Measurements from ENCODE around the gene TGM2.

Gene TGM2

DNA sequence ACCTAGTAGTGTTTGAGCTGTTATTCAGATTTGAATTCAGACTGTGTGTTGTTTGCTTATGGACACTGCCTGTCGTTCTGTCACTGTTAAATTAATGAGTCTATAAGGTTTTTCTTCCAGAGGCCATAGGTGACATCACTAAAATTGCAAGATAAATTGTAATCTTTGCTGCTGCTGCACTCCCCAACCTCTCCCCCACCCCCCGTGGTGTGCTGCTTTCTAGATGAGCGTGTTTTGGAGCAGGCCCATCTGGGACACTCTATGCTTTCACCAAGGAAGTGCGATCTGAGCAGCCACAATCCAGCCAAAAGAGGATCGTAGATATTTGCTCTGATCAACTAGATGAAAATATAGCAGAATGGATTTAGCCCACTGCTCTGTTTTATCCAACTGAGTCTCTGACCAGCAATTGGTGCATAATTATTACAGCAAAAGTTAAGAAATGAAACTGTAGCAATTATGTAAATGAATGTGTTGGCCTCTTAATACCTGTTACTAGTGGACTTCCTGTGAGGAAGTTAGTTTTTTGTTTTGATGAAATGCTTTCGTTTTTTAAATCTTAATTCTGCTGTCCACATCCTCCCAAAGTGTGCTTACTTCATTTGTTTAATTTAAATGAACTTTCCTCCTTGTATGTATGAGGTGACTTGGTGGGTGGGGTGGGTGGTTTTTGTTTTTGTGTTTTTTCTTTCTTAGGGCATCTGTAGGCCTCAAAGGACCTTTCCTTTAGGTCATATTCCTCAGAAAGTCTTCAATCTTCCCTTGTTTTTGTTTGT lies 73.4 kb downstream of the TGM2 start:
- Histone ChIP-seq H3K9me3 (ENCODE audit: control insufficient read depth, insufficient read depth, low read length) (no peaks in the 10 kb centered on the region), H3K27ac (ENCODE audit: low read length) (no peak overlapping the region), H3K4me3 (ENCODE audit: low read length) (no peak overlapping the region), H3K27me3 (ENCODE audit: control insufficient read depth, insufficient read depth, low read length) (no peaks in the 10 kb centered on the region), H3K36me3 (ENCODE audit: control insufficient read depth, insufficient read depth, low read length) (peaks cover 6% of the 10 kb centered on the region; the same call in 1 of the 2 replicates), H3K4me1 (ENCODE audit: control insufficient read depth, insufficient read depth, low read length) (no peaks in the 10 kb centered on the region)
- no peak for DNase-seq (ENCODE audit: low read depth, low spot score)
- WGBS (ENCODE audit: insufficient coverage, insufficient read length): no CpG with 5 or more reads among the region's 6 CpGs

DNA sequence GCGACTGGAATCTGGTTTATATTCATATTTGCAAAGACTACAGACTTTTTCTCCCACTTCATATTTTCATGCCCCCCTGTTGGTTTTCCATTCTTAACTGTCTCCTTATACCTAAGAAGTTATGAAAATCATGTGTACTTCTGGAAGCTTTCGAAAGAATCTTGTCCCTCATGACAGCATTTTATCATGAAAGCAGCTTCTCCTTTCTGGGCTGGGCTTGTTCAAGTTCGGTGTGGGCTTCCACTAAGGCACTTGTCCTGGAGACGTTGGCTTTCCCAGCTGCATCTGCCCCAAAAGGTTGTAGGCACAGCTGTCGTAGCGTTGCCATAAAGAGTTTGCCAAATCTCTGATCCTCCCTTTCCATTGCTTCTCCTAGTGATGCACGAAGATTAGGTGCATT lies 75.0 kb downstream of the TGM2 start:
- Histone ChIP-seq H3K9me3 (ENCODE audit: control insufficient read depth, insufficient read depth, low read length) (no peaks in the 10 kb centered on the region), H3K36me3 (ENCODE audit: control insufficient read depth, insufficient read depth, low read length) (peaks cover 6% of the 10 kb centered on the region; the same call in 1 of the 2 replicates), H3K27me3 (ENCODE audit: control insufficient read depth, insufficient read depth, low read length) (no peaks in the 10 kb centered on the region), H3K4me3 (ENCODE audit: low read length) (no peak overlapping the region), H3K4me1 (ENCODE audit: control insufficient read depth, insufficient read depth, low read length) (no peaks in the 10 kb centered on the region), H3K27ac (ENCODE audit: low read length) (no peak overlapping the region)
- DNase-seq (ENCODE audit: low read depth, low spot score): no peak
- WGBS (ENCODE audit: insufficient coverage, insufficient read length): no CpG with 5 or more reads among the region's 7 CpGs

DNA sequence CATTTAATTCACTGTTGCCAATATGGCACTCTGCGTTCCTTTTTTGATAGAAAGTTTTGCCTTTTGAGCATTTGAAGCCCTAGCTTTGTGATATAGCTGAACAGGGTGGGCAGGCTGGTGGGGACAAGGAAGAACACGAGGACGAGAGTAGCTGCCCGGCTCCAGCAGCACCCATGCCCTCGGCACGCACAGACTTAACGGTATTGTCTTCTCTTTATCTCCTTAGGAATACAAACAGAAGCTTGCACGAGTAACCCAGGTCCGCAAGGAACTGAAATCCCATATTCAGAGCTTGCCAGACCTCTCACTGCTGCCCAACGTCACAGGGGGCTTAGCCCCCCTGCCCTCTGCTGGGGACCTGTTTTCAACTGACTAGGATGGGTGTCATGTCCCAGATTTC lies 75.6 kb downstream of the TGM2 start:
- no peak overlapping the region for H3K27ac ChIP-seq (ENCODE audit: low read length)
- no CpG with 5 or more reads among the region's 10 CpGs for WGBS (ENCODE audit: insufficient coverage, insufficient read length)
- H3K4me1 ChIP-seq (ENCODE audit: control insufficient read depth, insufficient read depth, low read length): no peaks in the 10 kb centered on the region
- H3K9me3 ChIP-seq (ENCODE audit: control insufficient read depth, insufficient read depth, low read length): no peaks in the 10 kb centered on the region
- H3K27me3 ChIP-seq (ENCODE audit: control insufficient read depth, insufficient read depth, low read length): no peaks in the 10 kb centered on the region
- DNase-seq (ENCODE audit: low read depth, low spot score): no peak
- no peak overlapping the region for H3K4me3 ChIP-seq (ENCODE audit: low read length)
- peaks cover 6% of the 10 kb centered on the region; the same call in 1 of the 2 replicates for H3K36me3 ChIP-seq (ENCODE audit: control insufficient read depth, insufficient read depth, low read length)

DNA sequence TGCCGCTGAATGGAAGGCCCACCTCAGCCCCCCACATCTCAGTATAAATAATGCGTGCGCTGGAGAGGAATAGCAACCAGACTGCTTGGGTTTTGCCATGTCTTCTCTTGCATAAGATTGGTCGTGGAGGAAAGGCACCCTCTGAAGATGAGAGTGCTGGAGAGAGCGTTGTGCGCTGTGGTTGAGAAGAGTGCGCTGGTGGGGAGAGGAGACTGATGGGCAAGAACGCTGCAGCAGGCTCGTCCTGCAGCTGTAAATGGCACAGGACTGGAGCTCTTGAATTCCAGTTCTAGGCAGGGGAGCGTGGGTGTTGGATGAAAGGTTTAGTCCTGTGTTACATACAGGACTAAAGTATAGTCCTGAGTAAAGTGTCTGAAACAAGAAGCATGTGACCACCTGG lies 80.0 kb downstream of the TGM2 start:
- H3K27ac ChIP-seq (ENCODE audit: low read length): no peak overlapping the region
- no CpG with 5 or more reads among the region's 10 CpGs for WGBS (ENCODE audit: insufficient coverage, insufficient read length)
- no peaks in the 10 kb centered on the region for H3K27me3 ChIP-seq (ENCODE audit: control insufficient read depth, insufficient read depth, low read length)
- peaks cover 3% of the 10 kb centered on the region; the same call in 1 of the 2 replicates for H3K36me3 ChIP-seq (ENCODE audit: control insufficient read depth, insufficient read depth, low read length)
- H3K4me3 ChIP-seq (ENCODE audit: low read length): no peak overlapping the region
- DNase-seq (ENCODE audit: low read depth, low spot score): no peak
- no peaks in the 10 kb centered on the region for H3K9me3 ChIP-seq (ENCODE audit: control insufficient read depth, insufficient read depth, low read length)
- H3K4me1 ChIP-seq (ENCODE audit: control insufficient read depth, insufficient read depth, low read length): no peaks in the 10 kb centered on the region

DNA sequence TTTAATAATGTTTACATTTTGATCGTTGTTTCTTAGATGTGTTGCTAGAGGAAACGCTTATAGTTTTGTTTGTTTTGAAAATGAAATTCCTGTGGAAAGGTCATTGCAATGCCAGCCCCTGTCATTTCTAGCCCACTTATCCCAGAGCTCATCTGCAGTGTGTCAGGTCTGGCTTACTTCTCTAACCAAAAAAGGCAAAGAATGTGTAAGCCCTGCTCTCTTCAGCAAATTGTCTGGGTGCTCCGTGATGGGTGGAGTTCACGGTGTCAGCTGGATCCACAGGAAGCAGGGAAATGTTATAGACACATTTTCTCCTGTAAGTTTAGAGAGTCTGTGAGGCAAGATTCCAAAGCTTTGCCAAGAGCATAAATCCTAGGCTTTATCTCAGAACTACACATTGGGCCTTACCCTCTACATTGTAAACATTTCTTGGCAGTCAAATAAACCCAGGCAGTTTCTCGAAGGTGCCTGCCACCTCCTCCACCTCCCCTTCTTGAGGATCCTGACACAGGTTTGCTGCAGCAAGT lies 80.6 kb downstream of the TGM2 start:
- H3K27me3 ChIP-seq (ENCODE audit: control insufficient read depth, insufficient read depth, low read length): no peaks in the 10 kb centered on the region
- H3K9me3 ChIP-seq (ENCODE audit: control insufficient read depth, insufficient read depth, low read length): no peaks in the 10 kb centered on the region
- no peak overlapping the region for H3K4me3 ChIP-seq (ENCODE audit: low read length)
- H3K4me1 ChIP-seq (ENCODE audit: control insufficient read depth, insufficient read depth, low read length): no peaks in the 10 kb centered on the region
- peaks cover 2% of the 10 kb centered on the region; the same call in 1 of the 2 replicates for H3K36me3 ChIP-seq (ENCODE audit: control insufficient read depth, insufficient read depth, low read length)
- 100% methylated on average over 2 of the region's 5 CpGs for WGBS (ENCODE audit: insufficient coverage, insufficient read length)
- no peak for DNase-seq (ENCODE audit: low read depth, low spot score)
- no peak overlapping the region for H3K27ac ChIP-seq (ENCODE audit: low read length)

DNA sequence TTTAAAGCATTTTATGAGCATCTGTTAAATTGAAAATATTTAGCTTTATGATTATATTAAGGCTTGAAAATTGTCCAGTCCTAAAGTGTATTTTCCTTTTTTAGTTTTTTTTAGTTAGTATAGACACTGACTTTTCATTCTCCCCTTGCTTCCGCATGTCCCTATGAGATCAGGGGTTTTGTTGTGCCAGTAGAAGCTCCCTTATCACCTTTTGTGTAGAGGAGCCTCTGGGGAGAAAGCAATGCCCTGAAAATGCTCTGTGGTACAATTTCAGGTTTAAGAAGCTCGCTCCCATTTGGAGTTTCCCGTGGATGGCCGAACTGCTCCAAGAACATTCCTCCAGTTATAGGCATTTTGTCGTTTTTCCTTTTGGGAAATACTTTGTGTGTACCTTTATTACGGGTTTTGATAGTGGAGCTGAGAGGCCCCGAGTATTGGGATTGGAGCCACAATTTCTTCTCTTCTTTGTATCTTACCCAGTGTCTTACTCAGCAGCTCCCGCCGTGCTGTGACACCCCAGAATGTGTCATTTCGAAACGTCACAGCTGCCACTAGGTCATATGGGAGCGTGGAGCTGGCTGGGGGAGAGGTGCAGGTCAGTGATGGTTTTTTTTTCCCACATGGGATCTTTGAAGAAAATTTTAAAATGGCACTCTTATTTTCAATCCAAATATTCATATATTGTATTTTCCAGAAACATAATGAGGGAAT lies 81.6 kb downstream of the TGM2 start:
- DNase-seq (ENCODE audit: low read depth, low spot score): no peak
- Histone ChIP-seq H3K4me1 (ENCODE audit: control insufficient read depth, insufficient read depth, low read length) (no peaks in the 10 kb centered on the region), H3K9me3 (ENCODE audit: control insufficient read depth, insufficient read depth, low read length) (no peaks in the 10 kb centered on the region), H3K27ac (ENCODE audit: low read length) (no peak overlapping the region), H3K4me3 (ENCODE audit: low read length) (no peak overlapping the region), H3K27me3 (ENCODE audit: control insufficient read depth, insufficient read depth, low read length) (no peaks in the 10 kb centered on the region), H3K36me3 (ENCODE audit: control insufficient read depth, insufficient read depth, low read length) (no peaks in the 10 kb centered on the region; the same call in 1 of the 2 replicates)
- no CpG with 5 or more reads among the region's 12 CpGs for WGBS (ENCODE audit: insufficient coverage, insufficient read length)

DNA sequence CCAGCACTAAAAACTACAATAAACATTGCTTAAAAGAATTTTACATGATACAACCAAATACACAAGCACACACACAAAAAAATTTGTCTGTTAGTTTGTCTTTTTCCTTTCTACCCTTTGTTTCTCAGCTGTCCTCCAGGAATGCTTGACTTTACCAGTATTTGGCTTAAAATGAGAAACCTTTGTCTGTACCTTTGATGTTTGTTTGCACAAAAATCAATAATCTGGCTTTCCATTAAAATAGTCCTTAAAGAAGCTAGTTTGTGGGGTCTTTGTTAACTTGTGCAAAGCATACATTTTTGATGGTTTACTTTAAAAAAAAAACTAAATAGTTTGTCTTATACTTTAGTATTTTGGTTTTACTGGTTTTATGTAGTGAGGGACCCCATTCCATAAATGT lies 82.2 kb downstream of the TGM2 start:
- DNase-seq (ENCODE audit: low read depth, low spot score): no peak
- Histone ChIP-seq H3K27ac (ENCODE audit: low read length) (no peak overlapping the region), H3K9me3 (ENCODE audit: control insufficient read depth, insufficient read depth, low read length) (no peaks in the 10 kb centered on the region), H3K27me3 (ENCODE audit: control insufficient read depth, insufficient read depth, low read length) (no peaks in the 10 kb centered on the region), H3K4me3 (ENCODE audit: low read length) (no peak overlapping the region), H3K4me1 (ENCODE audit: control insufficient read depth, insufficient read depth, low read length) (no peaks in the 10 kb centered on the region), H3K36me3 (ENCODE audit: control insufficient read depth, insufficient read depth, low read length) (no peaks in the 10 kb centered on the region; the same call in 1 of the 2 replicates)

DNA sequence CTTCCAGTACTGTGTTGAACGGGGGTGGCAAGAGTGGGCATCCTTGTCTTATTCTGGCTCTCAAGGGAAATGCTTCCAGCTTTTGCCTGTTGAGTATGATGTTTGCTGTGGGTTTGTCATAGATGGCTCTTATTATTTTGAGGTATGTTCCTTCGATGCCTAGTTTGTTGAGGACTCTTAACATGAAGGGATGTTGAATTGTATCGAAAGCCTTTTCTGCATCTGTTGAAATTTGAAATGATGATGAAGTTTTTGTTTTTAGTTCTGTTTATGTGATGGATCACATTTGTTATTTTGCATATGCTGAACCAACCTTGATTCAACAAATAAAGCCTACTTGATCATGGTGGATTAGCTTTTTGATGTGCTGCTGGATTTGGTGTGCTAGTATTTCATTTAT lies 83.5 kb downstream of the TGM2 start:
- H3K36me3 ChIP-seq (ENCODE audit: control insufficient read depth, insufficient read depth, low read length): peaks cover 4% of the 10 kb centered on the region; the same call in 1 of the 2 replicates
- DNase-seq (ENCODE audit: low read depth, low spot score): no peak
- H3K4me3 ChIP-seq (ENCODE audit: low read length): no peak overlapping the region
- no peaks in the 10 kb centered on the region for H3K27me3 ChIP-seq (ENCODE audit: control insufficient read depth, insufficient read depth, low read length)
- no peaks in the 10 kb centered on the region for H3K9me3 ChIP-seq (ENCODE audit: control insufficient read depth, insufficient read depth, low read length)
- WGBS (ENCODE audit: insufficient coverage, insufficient read length): no CpG with 5 or more reads among the region's 3 CpGs
- H3K4me1 ChIP-seq (ENCODE audit: control insufficient read depth, insufficient read depth, low read length): no peaks in the 10 kb centered on the region
- H3K27ac ChIP-seq (ENCODE audit: low read length): no peak overlapping the region

DNA sequence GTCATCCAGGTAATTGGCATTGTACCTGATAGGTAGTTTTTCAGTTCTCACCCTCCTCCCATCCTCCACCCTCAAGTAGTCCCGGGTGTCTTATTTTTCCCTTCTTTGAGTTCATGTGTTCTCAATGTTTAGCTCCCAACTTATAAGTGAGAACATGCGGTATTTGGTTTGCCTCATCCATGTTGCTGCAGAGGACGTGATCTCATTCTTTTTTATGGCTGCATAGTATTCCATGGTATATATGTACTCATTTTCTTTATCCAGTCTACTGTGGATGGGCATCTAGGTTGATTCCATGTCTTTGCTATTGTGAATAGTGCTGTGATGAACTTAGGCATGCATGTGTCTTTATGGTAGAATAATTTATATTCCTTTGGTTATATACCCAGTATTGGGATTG lies 85.7 kb downstream of the TGM2 start:
- no CpG with 5 or more reads among the region's 3 CpGs for WGBS (ENCODE audit: insufficient coverage, insufficient read length)
- Histone ChIP-seq H3K36me3 (ENCODE audit: control insufficient read depth, insufficient read depth, low read length) (0 out of 2 replicates have a peak, but pooled peaks cover 4% of the 10 kb centered on the region), H3K4me1 (ENCODE audit: control insufficient read depth, insufficient read depth, low read length) (no peaks in the 10 kb centered on the region), H3K4me3 (ENCODE audit: low read length) (no peak overlapping the region), H3K27me3 (ENCODE audit: control insufficient read depth, insufficient read depth, low read length) (no peaks in the 10 kb centered on the region), H3K9me3 (ENCODE audit: control insufficient read depth, insufficient read depth, low read length) (no peaks in the 10 kb centered on the region), H3K27ac (ENCODE audit: low read length) (no peak overlapping the region)
- no peak for DNase-seq (ENCODE audit: low read depth, low spot score)

DNA sequence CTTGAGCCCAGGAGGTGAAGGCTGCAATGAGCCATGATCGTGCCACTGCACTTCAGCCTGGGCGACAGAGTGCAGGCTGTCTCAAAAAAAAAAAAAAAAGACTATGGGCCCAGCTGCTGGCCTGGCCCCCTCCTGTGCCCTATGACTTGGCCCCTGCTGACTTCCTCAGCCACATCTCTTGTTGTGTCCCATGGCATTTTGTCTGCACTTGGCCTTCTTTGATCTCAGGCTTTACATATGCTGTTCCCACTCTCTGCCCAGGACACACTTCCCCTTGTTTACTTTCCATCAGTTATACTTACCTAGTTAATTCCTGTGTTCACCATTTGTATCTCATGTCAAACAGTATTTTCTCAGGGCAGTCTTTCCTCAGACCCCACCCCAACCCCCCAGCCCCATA lies 87.0 kb downstream of the TGM2 start:
- no peaks in the 10 kb centered on the region for H3K27me3 ChIP-seq (ENCODE audit: control insufficient read depth, insufficient read depth, low read length)
- DNase-seq (ENCODE audit: low read depth, low spot score): no peak
- 0 out of 2 replicates have a peak, but pooled peaks cover 4% of the 10 kb centered on the region for H3K36me3 ChIP-seq (ENCODE audit: control insufficient read depth, insufficient read depth, low read length)
- no peak overlapping the region for H3K4me3 ChIP-seq (ENCODE audit: low read length)
- H3K9me3 ChIP-seq (ENCODE audit: control insufficient read depth, insufficient read depth, low read length): no peaks in the 10 kb centered on the region
- WGBS (ENCODE audit: insufficient coverage, insufficient read length): no CpG with 5 or more reads among the region's 2 CpGs
- no peaks in the 10 kb centered on the region for H3K4me1 ChIP-seq (ENCODE audit: control insufficient read depth, insufficient read depth, low read length)
- no peak overlapping the region for H3K27ac ChIP-seq (ENCODE audit: low read length)
